Hematopoietic multipotent progenitor cell treated with erythropoietin and hydrocortisone succinate and interleukin-3 and kit ligand, for 8 days (in vitro differentiated cells): ENCODE results near the gene ZNF527.
A peak's percentile ranks its signal among the peaks of the same experiment; 100 is the strongest.
"Not testable (repeated sequence)": the region's sequence is repeated elsewhere in the genome, so short reads cannot be mapped to it uniquely, and the experiment has no call there.

Source experiments
- DNase-seq: peaks from one replicate; pipeline ENCODE4 v3.0.0-alpha.2; 2015

ZNF527 gene

GRCh38 chr19:37370880-37371661 lies at the start of gene ZNF527:
Gene ZNF527, plus strand, starts transcription at chr19:37371099. Its CDS starts 3,100 bp downstream, at chr19:37374199.
- peak; percentile 96 for DNase-seq

GRCh38 chr19:37329686-37330085 lies 41.2 kb upstream of the ZNF527 start:
- DNase-seq, result peak; percentile 22

GRCh38 chr19:37332839-37333238 lies 38.1 kb upstream of the ZNF527 start:
- DNase-seq, result no peak

- no peak for DNase-seq
Observed at GRCh38 chr19:37333457-37333856, 37.4 kb upstream of the ZNF527 start.

GRCh38 chr19:37334179-37335071 lies 36.5 kb upstream of the ZNF527 start:
- peak; percentile 91 for DNase-seq

GRCh38 chr19:37342753-37343152 lies 28.1 kb upstream of the ZNF527 start:
- no peak for DNase-seq

GRCh38 chr19:37346091-37346490 lies 24.8 kb upstream of the ZNF527 start:
- DNase-seq, result no peak

- no peak for DNase-seq
Observed at GRCh38 chr19:37348060-37348459, 22.8 kb upstream of the ZNF527 start.

- no peak for DNase-seq
Observed at GRCh38 chr19:37353968-37354367, 16.9 kb upstream of the ZNF527 start.

GRCh38 chr19:37355901-37356300 lies 15.0 kb upstream of the ZNF527 start:
- no peak for DNase-seq

- DNase-seq, result no peak
Observed at GRCh38 chr19:37361994-37362393, 8.9 kb upstream of the ZNF527 start.

- DNase-seq, result peak; percentile 13
Observed at GRCh38 chr19:37362733-37363132, 8.2 kb upstream of the ZNF527 start.

- not testable (repeated sequence) for DNase-seq
Observed at GRCh38 chr19:37370386-37370879, 466 bp upstream of the ZNF527 start.

GRCh38 chr19:37389234-37389633 lies 18.3 kb downstream of the ZNF527 start:
- no peak for DNase-seq

- DNase-seq, result not testable (repeated sequence)
Observed at GRCh38 chr19:37391399-37391798, 20.5 kb downstream of the ZNF527 start.

- no peak for DNase-seq
Observed at GRCh38 chr19:37401078-37401477, 30.2 kb downstream of the ZNF527 start.

GRCh38 chr19:37403403-37403802 lies 32.5 kb downstream of the ZNF527 start:
- no peak for DNase-seq

GRCh38 chr19:37406140-37406846 lies 35.4 kb downstream of the ZNF527 start:
- DNase-seq, result not testable (repeated sequence)

- no peak for DNase-seq
Observed at GRCh38 chr19:37412700-37413099, 41.8 kb downstream of the ZNF527 start.

GRCh38 chr19:37413313-37414084 lies 42.6 kb downstream of the ZNF527 start:
- DNase-seq, result no peak
